Activated T-cell treated with anti-CD3 and anti-CD28 coated beads, Interleukin-2, amount 50 U/mL, for 48 hours (primary cell): ENCODE measurements around the gene GLA.

Experiments used
- DNase-seq, 2 experiments: peaks; one replicate each; pipeline ENCODE4 v3.0.0-alpha.2; 2020

The GLA gene

DNA sequence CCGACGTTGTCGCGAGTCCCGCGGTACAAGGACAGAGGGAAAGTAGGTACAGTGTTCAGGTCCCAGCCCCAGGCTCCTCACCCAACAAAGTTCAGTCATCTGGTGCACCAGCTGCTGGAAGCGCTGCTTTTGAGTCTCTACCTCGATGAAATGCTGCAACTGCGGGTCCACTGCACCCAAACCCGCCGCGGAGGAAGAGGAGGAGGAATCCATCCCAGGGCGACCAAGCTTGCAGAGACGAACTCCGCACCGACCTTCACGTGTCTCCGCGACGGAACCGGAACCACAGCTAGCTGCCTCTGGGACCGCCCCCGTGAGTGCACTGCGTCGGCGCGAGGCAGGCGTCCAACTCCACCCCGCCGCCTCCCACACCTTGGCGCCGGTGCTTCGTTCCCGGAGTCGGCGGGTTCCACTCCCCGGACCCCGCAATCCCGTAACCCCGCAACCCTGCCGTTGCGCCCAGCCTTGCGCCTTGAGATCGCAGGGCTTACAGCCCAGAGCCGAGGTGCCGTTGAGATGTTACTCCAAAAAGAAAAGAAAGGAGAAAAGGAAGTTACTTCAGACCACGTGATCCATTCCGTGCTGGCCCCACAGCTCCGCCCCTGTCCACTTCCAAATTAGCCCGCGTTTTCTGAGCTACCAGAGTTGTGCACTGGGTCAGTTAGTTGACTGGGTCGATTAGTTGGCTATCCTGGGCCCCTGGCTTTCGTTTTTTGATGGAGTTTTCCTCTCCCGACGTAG is 59.1 kb downstream of the GLA start, which contains the start of gene TIMM8A:
Gene TIMM8A, minus strand, starts transcription at position 291 of the 741 bp plus-strand sequence. Its CDS starts 78 bp downstream, at position 213.
- DNase-seq = peak; percentile 80 to 85

- no peak for DNase-seq
These were observed 59.8 kb downstream of the GLA start for GRCh38 chrX:101347859-101348451.
